ENCODE results near the gene NR2F2.

DNA sequence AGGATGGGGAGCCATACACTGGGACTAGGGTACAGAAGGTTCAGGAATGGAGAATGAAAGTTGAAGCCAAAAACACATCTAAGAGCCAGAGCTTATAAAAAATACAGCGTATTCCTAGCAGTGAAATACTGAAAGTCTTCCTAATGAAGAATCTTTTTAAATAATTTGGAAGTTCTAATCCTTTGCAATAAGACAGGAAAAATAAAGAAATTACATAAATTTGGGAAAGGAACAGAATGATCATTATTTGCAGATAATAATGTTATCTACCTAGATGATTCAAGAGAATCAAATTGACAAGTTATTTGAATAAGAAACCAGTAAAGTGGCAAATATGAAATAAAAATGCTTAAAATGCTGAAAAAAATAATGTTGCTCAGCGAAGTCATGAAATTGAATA, 32.3 kb upstream of the NR2F2 start:
- TF ChIP-seq, protein P1, sequence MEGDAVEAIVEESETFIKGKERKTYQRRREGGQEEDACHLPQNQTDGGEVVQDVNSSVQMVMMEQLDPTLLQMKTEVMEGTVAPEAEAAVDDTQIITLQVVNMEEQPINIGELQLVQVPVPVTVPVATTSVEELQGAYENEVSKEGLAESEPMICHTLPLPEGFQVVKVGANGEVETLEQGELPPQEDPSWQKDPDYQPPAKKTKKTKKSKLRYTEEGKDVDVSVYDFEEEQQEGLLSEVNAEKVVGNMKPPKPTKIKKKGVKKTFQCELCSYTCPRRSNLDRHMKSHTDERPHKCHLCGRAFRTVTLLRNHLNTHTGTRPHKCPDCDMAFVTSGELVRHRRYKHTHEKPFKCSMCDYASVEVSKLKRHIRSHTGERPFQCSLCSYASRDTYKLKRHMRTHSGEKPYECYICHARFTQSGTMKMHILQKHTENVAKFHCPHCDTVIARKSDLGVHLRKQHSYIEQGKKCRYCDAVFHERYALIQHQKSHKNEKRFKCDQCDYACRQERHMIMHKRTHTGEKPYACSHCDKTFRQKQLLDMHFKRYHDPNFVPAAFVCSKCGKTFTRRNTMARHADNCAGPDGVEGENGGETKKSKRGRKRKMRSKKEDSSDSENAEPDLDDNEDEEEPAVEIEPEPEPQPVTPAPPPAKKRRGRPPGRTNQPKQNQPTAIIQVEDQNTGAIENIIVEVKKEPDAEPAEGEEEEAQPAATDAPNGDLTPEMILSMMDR (IDR thresholded peaks at IDR 0.05; ENCODE audit: low read length), result no peak
- no peak for TF ChIP-seq EZH2 (IDR thresholded peaks at IDR 0.05; ENCODE audit: borderline replicate concordance, low read length)

Measured in OCI-LY1 (cell line).